DOHH2 (cell line): ENCODE results near the gene ZNF573.

Experiments
- CTCF ChIP-seq: fragments of 200-600 bp; sonication (generic); IDR thresholded peaks from one replicate; pipeline ENCODE4 v1.5.1; 2014; ENCODE audit warnings: antibody characterized with exemption, mild to moderate bottlenecking, low read depth, low read length; ENCODE audit not compliant: poor library complexity, severe bottlenecking
- EZH2phosphoT487 ChIP-seq: fragments of 200-600 bp; sonication (generic); IDR thresholded peaks from 2 replicates; pipeline ENCODE4 v1.6.1; 2017; ENCODE audit warnings: borderline replicate concordance, mild to moderate bottlenecking, antibody characterized with exemption, low read length, moderate library complexity, mixed read lengths

GRCh38 chr19:37779127-37780005, at the start of gene ZNF573:
- no peak for TF ChIP-seq CTCF
- no peak for TF ChIP-seq EZH2phosphoT487
